ENCODE measurements around the gene DCTD. TPM values are rescaled to one million over a fixed set of nuclear protein-coding genes. Genes with fewer than 3 reads are reported as not detected.
"Not testable (repeated sequence)": the region's sequence is repeated elsewhere in the genome, so short reads cannot be mapped to it uniquely, and the experiment has no call there.

The DCTD gene
- total RNA-seq, 1 experiment from 2014 or later: 91.5 TPM

DNA sequence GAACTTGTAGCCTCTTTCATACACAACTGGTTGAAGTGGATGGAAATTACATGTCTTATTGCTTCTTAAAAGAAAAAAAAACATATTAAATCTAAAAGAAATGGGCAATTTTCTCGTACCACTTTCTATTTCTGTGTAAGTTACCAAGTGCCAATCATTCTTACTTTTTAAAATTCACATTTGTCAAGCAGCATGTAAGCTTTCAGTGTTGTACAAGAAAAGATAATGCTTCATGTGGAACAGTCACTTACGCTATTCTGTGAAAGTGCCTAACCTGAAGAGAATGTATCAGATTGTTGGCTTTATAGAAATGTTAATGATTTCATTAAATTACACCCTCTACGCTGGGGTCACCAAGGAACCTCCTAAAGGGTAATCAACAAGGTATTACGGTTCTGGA lies 4.4 kb upstream of the DCTD start:
- DNase-seq (ENCODE audit: low read depth): no peak

DNA sequence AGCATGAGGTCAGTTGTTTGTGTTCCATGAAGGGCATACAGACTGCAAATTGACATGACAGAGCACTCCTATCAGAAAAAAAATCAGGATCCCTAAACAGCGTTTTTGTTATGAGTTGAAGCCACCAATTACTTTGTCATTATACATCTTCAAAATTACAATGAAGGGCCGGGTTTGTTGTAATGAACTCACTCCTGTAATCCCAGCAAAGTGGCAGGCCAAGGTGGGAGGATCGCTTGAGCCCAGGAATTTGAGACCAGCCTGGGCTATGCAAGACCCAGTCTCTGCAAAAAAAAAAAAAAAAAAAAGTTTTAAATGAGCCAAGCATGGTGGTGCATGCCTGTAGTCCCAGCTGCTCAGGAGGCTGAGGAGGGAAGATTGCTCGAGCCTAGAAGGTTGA lies 3.5 kb upstream of the DCTD start:
- DNase-seq (ENCODE audit: low read depth): no peak

DNA sequence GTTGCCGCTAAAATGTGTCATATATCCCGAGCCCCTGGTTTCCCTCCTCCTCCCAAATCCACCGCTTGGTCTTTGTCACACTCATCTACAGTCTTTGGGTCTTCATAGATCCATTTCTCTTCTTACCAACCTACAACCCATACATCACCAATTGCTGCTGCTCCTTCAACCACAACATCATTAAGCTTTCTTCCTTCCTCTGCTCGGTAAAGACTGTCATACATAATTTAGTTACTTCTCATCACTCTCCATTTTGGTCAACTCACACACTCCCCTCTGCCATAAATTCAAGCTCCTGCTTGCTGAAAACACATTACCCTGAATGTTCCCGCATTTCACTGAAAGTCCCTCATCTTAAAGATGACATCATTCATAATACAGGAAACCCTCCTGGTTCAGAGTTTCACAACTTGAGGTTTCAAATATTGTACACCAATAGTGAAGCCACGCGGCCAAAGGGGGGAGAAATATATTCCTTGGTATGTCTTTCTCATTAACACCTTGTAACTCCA lies 1.7 kb upstream of the DCTD start:
- no peak for DNase-seq (ENCODE audit: low read depth)

GRCh38 chr4:182918044-182918607 lies 940 bp upstream of the DCTD start:
- DNase-seq (ENCODE audit: low read depth): no peak

DNA sequence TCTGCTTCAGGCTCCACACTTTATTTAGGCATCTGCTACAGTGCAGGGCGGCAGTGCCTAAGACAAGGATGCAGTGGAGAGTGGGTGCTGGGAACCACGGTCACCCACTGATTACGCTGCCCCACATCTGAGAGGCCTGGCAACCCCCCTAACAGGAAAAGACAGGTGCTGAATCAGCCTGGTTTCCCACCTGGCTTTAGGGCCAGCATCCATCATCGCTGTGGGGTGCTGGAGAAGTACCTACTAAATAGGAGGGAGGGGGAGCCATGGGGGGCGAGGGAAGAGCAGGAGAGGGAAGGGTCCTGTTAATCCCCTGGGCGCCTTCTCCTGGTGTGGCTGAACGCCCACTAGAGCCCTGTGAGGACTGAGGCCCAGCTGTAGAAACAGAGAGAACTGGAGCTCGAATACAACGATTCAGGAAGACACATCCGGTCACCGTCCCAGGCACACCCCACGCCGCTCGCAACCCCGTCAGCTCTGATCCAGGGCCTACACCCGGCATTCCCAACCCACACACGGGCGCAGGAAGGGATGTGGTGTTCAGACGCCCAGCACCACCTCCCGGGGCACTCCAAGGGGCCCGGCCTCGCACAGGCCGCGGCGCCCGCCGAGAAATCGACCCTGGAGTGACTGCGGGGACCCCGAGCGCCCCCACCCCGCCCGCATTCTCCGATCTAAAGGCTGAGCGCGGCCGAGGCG lies 554 bp downstream of the DCTD start:
- peak; percentile 63 for DNase-seq (ENCODE audit: low read depth)

GRCh38 chr4:182914357-182914756 lies 2.8 kb downstream of the DCTD start:
- no peak for DNase-seq (ENCODE audit: low read depth)

GRCh38 chr4:182913621-182914020 lies 3.6 kb downstream of the DCTD start:
- no peak for DNase-seq (ENCODE audit: low read depth)

- no peak for DNase-seq (ENCODE audit: low read depth)
These were observed 4.2 kb downstream of the DCTD start for GRCh38 chr4:182913036-182913435.

- no peak for DNase-seq (ENCODE audit: low read depth)
These were observed 9.1 kb downstream of the DCTD start for GRCh38 chr4:182908124-182908523.

DNA sequence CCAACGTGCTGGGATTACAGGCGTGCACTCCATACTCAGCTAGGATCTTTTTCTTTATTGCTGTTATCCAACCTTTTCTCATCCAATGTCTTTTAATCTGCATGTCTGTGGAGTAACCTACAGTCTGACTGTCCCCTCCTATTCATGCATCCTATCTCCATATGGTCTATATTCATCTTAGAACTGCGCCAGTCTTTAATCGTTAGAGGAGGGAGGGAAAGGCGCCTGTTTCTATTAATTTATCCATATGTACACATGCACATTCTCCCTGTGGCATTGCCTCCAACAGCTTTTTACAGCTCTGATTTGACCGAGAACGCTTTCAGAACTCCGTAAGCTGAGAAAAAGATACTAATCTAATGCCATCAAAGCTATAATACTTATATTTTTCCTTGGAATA lies 9.8 kb downstream of the DCTD start:
- no peak for DNase-seq (ENCODE audit: low read depth)

DNA sequence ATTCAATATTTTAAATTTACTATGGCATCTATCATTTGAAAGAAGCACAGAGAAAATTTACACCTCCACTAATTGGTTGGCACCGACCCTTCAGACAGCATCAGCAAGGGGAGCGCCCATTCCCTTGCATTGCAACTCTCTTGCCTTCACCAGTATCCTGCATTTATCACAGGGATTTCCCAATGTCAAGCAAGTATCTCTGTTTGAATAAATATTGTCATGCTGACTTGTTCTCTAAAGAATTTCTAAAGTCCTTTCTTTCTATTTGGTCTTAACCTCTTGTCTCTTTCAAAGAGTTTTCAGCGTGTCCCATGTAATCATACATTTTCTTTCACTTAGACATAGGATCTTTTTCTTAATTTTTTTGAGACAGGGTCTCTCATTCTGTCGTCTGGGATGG lies 10.4 kb downstream of the DCTD start:
- DNase-seq (ENCODE audit: low read depth): no peak

DNA sequence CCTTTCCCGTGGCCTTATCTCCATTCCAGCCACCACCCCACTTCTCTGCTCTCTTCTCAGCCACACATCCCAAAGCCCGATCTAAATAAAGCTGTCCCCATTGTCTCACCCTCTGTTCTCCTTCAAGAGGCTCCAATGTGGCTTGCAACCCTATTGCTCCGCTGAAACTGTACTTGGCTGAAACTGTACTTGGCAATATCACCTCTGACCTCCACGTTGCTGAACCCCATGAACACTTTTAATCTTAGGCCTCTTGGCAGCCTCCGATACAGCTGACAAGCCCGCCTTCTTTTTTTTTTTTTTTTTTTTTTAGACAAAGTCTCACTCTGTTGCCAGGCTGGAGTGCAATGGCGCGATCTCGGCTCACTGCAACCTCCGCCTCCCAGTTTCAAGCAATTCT lies 12.1 kb downstream of the DCTD start:
- no peak for DNase-seq (ENCODE audit: low read depth)

- DNase-seq (ENCODE audit: low read depth): no peak
These were observed 12.9 kb downstream of the DCTD start for GRCh38 chr4:182904211-182904761.

DNA sequence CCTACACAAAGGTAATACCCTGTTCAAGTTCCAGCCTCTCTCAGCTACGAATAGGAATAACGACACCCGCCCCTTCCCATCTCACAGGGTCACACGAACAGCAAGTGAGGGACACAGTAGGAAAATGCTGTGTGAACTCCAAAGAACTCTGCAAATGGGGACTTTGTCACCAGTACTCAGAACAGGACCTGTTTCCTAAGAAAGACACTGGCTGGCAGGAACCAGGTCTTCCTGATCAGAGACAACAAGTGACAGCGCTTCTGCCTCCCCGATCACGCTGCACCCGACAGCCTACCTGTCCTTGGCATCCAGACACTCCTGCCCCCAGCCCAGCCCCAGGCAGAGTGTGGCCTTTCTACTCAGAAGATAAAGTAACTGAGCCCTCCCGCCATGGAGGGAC lies 14.2 kb downstream of the DCTD start:
- DNase-seq (ENCODE audit: low read depth): no peak

DNA sequence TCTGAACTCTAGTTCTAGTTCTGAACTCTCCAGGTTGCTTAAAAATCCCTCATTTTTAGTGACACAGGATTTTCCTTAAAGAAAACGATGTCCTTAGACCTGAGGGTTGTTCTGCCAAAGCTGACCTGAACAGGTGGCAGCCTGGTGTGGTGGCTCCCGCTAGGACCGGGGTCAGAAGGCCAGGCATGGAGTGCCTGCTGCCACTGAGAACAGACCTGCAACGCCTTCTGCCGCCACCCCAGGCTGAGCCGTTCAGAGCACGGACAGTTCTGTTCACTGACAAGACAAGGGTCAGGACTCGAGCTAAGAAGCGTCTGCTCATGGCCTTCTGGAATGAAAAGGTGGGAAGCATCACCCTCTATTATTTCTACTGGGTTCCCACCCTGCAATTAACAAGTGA lies 15.8 kb downstream of the DCTD start:
- DNase-seq (ENCODE audit: low read depth): no peak

- not testable (repeated sequence) for DNase-seq (ENCODE audit: low read depth)
These were observed 17.2 kb downstream of the DCTD start for GRCh38 chr4:182900021-182900420.

- DNase-seq (ENCODE audit: low read depth): no peak
These were observed 18.7 kb downstream of the DCTD start for GRCh38 chr4:182898479-182898799.

DNA sequence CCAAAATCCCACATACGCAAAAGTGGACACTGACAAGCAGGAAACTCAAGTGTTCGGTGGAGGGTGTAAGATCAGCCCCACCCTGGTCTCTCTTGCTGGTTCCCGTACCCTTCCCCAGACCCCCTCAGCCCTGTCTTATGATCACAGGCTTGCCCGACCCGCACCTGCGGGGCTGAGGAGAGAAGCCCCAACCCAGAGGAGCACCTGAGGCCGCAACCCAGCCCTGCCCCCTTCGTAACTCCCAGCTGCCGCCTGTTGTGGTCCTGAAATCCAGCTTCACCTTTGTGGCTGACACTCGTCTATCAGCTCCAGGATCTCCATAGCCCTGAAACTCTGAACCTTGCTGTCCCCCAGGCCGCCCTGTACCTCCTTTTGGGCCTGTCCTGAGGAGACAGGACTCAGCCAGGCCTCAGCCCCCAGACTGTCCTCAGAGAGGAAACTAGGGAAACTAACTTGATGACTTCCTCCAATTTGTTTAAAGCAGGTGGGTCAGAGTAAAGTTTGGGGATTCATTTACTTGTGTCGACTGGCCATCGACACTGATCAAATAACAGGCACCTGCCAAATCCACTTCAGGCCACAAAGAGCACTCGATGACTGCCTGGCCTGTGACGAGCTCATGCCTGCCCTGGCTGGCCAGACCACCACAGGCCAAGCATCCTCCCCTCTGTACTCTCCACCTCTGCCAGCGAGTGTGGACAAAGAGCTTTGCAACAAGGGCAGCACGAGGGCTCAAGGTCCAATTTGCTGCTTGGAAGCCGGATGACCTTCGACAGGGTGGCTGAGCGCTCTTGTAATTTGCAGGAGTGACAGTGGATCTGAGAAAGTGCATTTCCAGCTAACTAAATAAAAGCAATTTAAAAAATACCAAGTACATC lies 19.3 kb downstream of the DCTD start:
- DNase-seq (ENCODE audit: low read depth): no peak

GRCh38 chr4:182896421-182896820 lies 20.8 kb downstream of the DCTD start:
- no peak for DNase-seq (ENCODE audit: low read depth)

- DNase-seq (ENCODE audit: low read depth): no peak
These were observed 21.3 kb downstream of the DCTD start for GRCh38 chr4:182895791-182896292.

GRCh38 chr4:182894681-182895275 lies 22.4 kb downstream of the DCTD start:
- DNase-seq (ENCODE audit: low read depth): no peak
